IMR-90 (cell line): ENCODE data around the gene ARFGEF3. TPM values are rescaled to one million over a fixed set of nuclear protein-coding genes. Genes with fewer than 3 reads are reported as not detected.
"Not testable (repeated sequence)": the region's sequence is repeated elsewhere in the genome, so short reads cannot be mapped to it uniquely, and the experiment has no call there.

ENCODE experiments used
- ATAC-seq: fragments of 200-7000 bp; cut with Tn5 transposase; 2 replicates; pipeline ENCODE4 v1.9.1; 2020; ENCODE audit warnings: low read depth, mild to moderate bottlenecking, moderate library complexity
- BruUV-seq: library from RNA; stranded (reverse); fragments of 400-500 nt; replicated peaks from 2 replicates; lab custom pipeline; 2021; lab: Mats Ljungman, UMichigan
- CTCF ChIA-PET: fragments of 300-600 bp; formaldehyde crosslinking; extraction: SDS; loops from one replicate; lab custom pipeline; 2021; ENCODE audit warnings: antibody characterized with exemption; lab: Yijun Ruan, JAX
- POLR2A ChIA-PET: fragments of 300-600 bp; sonication (Branson Sonifier 250); formaldehyde crosslinking; loops from one replicate; lab custom pipeline; 2022; ENCODE audit warnings: antibody characterized with exemption; ENCODE audit not compliant: unreplicated experiment; lab: Charles Lee
- DNase-seq: peaks from one replicate; pipeline ENCODE4 v3.0.0; 2013
- H2AFZ ChIP-seq: replicated peaks from 2 replicates; pipeline ENCODE3; 2013; ENCODE audit warnings: low read length, mild to moderate bottlenecking; ENCODE audit not compliant: poor library complexity
- H2AK5ac ChIP-seq: 2 replicates; pipeline ENCODE4 v1.6.1; 2013; ENCODE audit warnings: low read depth, low read length, inconsistent platforms
- H2AK9ac ChIP-seq: replicated peaks from 2 replicates; pipeline ENCODE3; 2013; ENCODE audit warnings: mild to moderate bottlenecking, low read depth, low read length, moderate library complexity; ENCODE audit not compliant: poor library complexity
- H2BK120ac ChIP-seq: 2 replicates; pipeline ENCODE4 v1.6.1; 2013; ENCODE audit warnings: low read depth, low read length, inconsistent platforms
- H2BK15ac ChIP-seq: 3 replicates; pipeline ENCODE4 v1.6.1; 2013; ENCODE audit warnings: low read depth, low read length, inconsistent platforms
- H2BK20ac ChIP-seq: 2 replicates; pipeline ENCODE4 v1.6.1; 2013; ENCODE audit warnings: low read depth, mild to moderate bottlenecking, inconsistent platforms, low read length, moderate library complexity
- H2BK5ac ChIP-seq: 2 replicates; pipeline ENCODE4 v1.6.1; 2013; ENCODE audit warnings: mild to moderate bottlenecking, low read depth, low read length, inconsistent platforms; ENCODE audit not compliant: poor library complexity, severe bottlenecking
- H3K14ac ChIP-seq: replicated peaks from 2 replicates; pipeline ENCODE4 v1.6.1; 2013; ENCODE audit warnings: low read depth, low read length, inconsistent platforms
- H3K18ac ChIP-seq: 2 replicates; pipeline ENCODE4 v1.6.1; 2013; ENCODE audit warnings: low read depth, low read length, control low read depth
- H3K23ac ChIP-seq: 2 replicates; pipeline ENCODE4 v1.6.1; 2013; ENCODE audit warnings: low read depth, low read length, inconsistent platforms
- H3K27ac ChIP-seq: 2 replicates; pipeline ENCODE4 v1.5.1; 2013; ENCODE audit warnings: mild to moderate bottlenecking, control low read depth, low read length; ENCODE audit not compliant: insufficient read depth
- H3K27me3 ChIP-seq: 2 replicates; pipeline ENCODE4 v1.6.1; 2013; ENCODE audit warnings: low read length; ENCODE audit not compliant: control insufficient read depth, insufficient read depth
- H3K36me3 ChIP-seq: 2 replicates; pipeline ENCODE4 v1.6.1; 2013; ENCODE audit warnings: low read length, mixed read lengths; ENCODE audit not compliant: control insufficient read depth, insufficient read depth
- H3K4ac ChIP-seq: 2 replicates; pipeline ENCODE4 v1.6.1; 2013; ENCODE audit warnings: low read depth, low read length, inconsistent platforms
- H3K4me1 ChIP-seq: 2 replicates; pipeline ENCODE4 v1.6.1; 2013; ENCODE audit warnings: low read length, mixed read lengths; ENCODE audit not compliant: control insufficient read depth, insufficient read depth
- H3K4me2 ChIP-seq: 2 replicates; pipeline ENCODE4 v1.6.1; 2013; ENCODE audit warnings: low read depth, mild to moderate bottlenecking, control low read depth, low read length, moderate library complexity
- H3K4me3 ChIP-seq: 2 replicates; pipeline ENCODE4 v1.5.1; 2013; ENCODE audit warnings: low read depth, mild to moderate bottlenecking, control low read depth, low read length, moderate library complexity; ENCODE audit not compliant: insufficient read depth
- H3K56ac ChIP-seq: 2 replicates; pipeline ENCODE4 v1.6.1; 2013; ENCODE audit warnings: low read length, inconsistent platforms; ENCODE audit not compliant: insufficient read depth; ENCODE audit errors: extremely low read depth
- H3K79me1 ChIP-seq, 2 experiments: 2 replicates each; pipeline ENCODE4 v1.6.1; 2013; ENCODE audit warnings: low read length in 2 of 2, inconsistent platforms in 1 of 2, low read depth in 1 of 2
- H3K9ac ChIP-seq: 2 replicates; pipeline ENCODE4 v1.6.1; 2013; ENCODE audit warnings: low read depth, low read length, control low read depth
- H3K9me1 ChIP-seq: 2 replicates; pipeline ENCODE4 v1.6.1; 2013; ENCODE audit warnings: low read length, inconsistent platforms; ENCODE audit not compliant: insufficient read depth
- H3K9me3 ChIP-seq: 2 replicates; pipeline ENCODE4 v1.6.1; 2013; ENCODE audit warnings: low read length; ENCODE audit not compliant: control insufficient read depth, insufficient read depth
- H4K20me1 ChIP-seq: 2 replicates; pipeline ENCODE4 v1.6.1; 2013; ENCODE audit warnings: low read length, inconsistent platforms; ENCODE audit not compliant: insufficient read depth
- H4K5ac ChIP-seq: 2 replicates; pipeline ENCODE4 v1.6.1; 2013; ENCODE audit warnings: mild to moderate bottlenecking, low read depth, low read length, control low read depth
- H4K8ac ChIP-seq, 2 experiments: 2 replicates each; pipeline ENCODE4 v1.6.1; 2013; ENCODE audit warnings: low read depth in 2 of 2, low read length in 2 of 2, control low read depth in 1 of 2, inconsistent platforms in 1 of 2
- H4K91ac ChIP-seq: 2 replicates; pipeline ENCODE4 v1.6.1; 2013; ENCODE audit warnings: low read depth, low read length, inconsistent platforms; ENCODE audit not compliant: insufficient read depth
- WGBS, 2 experiments: methylation state at CpG; one replicate each; pipeline versions ENCODE4 v1.1.5 to v1.1.7; 2013; ENCODE audit warnings: missing lambda C conversion rate in 2 of 2; ENCODE audit not compliant: insufficient read length in 1 of 2; ENCODE audit errors: extremely low coverage in 2 of 2; 5-methylcytosine and 5-hydroxymethylcytosine counted together
- dilution Hi-C: fragments of 300-500 bp; cut with HindIII; formaldehyde crosslinking; loops from one replicate; pipeline ENCODE4 v1.14.3; 2018; ENCODE audit warnings: low sequenced_read_pairs; ENCODE audit not compliant: unreplicated experiment
- in situ Hi-C: fragments of 300-500 bp; cut with MboI; formaldehyde crosslinking; loops from 3 replicates; pipeline ENCODE4 v1.14.3; 2019; ENCODE audit warnings: low sequenced_read_pairs, inconsistent platforms, mixed read lengths
- intact Hi-C: fragments of 100-400 bp; cut with micrococcal nuclease; formaldehyde crosslinking; loops from 2 replicates; pipeline ENCODE4 v1.10.0; 2022
- polyA plus RNA-seq, 3 experiments: library from polyadenylated mRNA; depleted of rRNA; stranded (reverse); fragments of >200 nt; gene quantifications; 2 replicates each; pipeline ENCODE4 v1.2.3, GENCODE V29; 2012; ENCODE audit warnings: low replicate concordance in 1 of 3
- total RNA-seq: library from RNA; depleted of rRNA; stranded (reverse); fragments of >200 nt; gene quantifications from 2 replicates; pipeline ENCODE4 v1.2.3, GENCODE V29; 2012
- TF ChIP-seq, protein P1 (sequence below): fragments of 150-350 bp; IDR thresholded peaks from 2 replicates; pipeline ENCODE4 v1.6.1; 2016; ENCODE audit warnings: low read depth, mild to moderate bottlenecking, low read length, moderate library complexity, borderline replicate concordance

Gene ARFGEF3
- total and polyA plus RNA-seq, 2 of the 4 experiments (the other 2 are of a cell fraction): under 0.01 to 0.02 TPM

GRCh38 chr6:138211601-138212000 lies 49.9 kb downstream of the ARFGEF3 start:
- Histone ChIP-seq H3K23ac (no peak overlapping the region), H3K4ac (no peak overlapping the region), H2BK20ac (no peak overlapping the region), H4K91ac (no peak overlapping the region), H3K14ac (no peak overlapping the region), H2AK9ac (no peak overlapping the region), H2BK120ac (no peak overlapping the region), H4K8ac (no peak overlapping the region), H3K9me3 (no peaks in the 10 kb centered on the region), H3K27ac (no peak overlapping the region), H3K4me3 (no peak overlapping the region), H3K9me1 (no peaks in the 10 kb centered on the region), H3K79me1 (no peaks in the 10 kb centered on the region), H4K5ac (no peak overlapping the region), H2AFZ (no peak overlapping the region), H3K36me3 (no peaks in the 10 kb centered on the region), H2AK5ac (no peak overlapping the region), H4K20me1 (no peaks in the 10 kb centered on the region), H2BK15ac (no peak overlapping the region), H3K18ac (no peak overlapping the region), H3K4me2 (no peak overlapping the region), H3K27me3 (peaks cover 9% of the 10 kb centered on the region), H2BK5ac (no peak overlapping the region), H3K4me1 (no peaks in the 10 kb centered on the region), H3K56ac (no peak overlapping the region), H3K9ac (no peak overlapping the region)
- DNase-seq: no peak
- in situ Hi-C loops (no loop called here), dilution Hi-C loops (no loop called here), intact Hi-C loops (no loop called here)
- ATAC-seq: no peak
- WGBS, 2 experiments: no CpG with 5 or more reads among the region's 5 CpGs
- ChIA-PET CTCF (no interaction called here), POLR2A (no interaction called here)
- TF ChIP-seq, protein P1, sequence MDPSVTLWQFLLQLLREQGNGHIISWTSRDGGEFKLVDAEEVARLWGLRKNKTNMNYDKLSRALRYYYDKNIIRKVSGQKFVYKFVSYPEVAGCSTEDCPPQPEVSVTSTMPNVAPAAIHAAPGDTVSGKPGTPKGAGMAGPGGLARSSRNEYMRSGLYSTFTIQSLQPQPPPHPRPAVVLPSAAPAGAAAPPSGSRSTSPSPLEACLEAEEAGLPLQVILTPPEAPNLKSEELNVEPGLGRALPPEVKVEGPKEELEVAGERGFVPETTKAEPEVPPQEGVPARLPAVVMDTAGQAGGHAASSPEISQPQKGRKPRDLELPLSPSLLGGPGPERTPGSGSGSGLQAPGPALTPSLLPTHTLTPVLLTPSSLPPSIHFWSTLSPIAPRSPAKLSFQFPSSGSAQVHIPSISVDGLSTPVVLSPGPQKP: no peak
- BruUV-seq: no TSS peak

GRCh38 chr6:138212530-138212929 lies 50.8 kb downstream of the ARFGEF3 start:
- H3K4me3 ChIP-seq, in situ Hi-C loops, CTCF ChIA-PET, DNase-seq, H3K4ac ChIP-seq, H3K9me3 ChIP-seq, H2BK15ac ChIP-seq, H2AFZ ChIP-seq, H3K36me3 ChIP-seq, H4K5ac ChIP-seq, H3K4me1 ChIP-seq, H4K20me1 ChIP-seq, POLR2A ChIA-PET, H3K9ac ChIP-seq, H2BK20ac ChIP-seq, H3K56ac ChIP-seq, H2BK5ac ChIP-seq, intact Hi-C loops, ATAC-seq, H3K4me2 ChIP-seq, H2AK9ac ChIP-seq, H4K8ac ChIP-seq, dilution Hi-C loops, H3K9me1 ChIP-seq, H3K27ac ChIP-seq, H3K18ac ChIP-seq, H3K27me3 ChIP-seq, H3K14ac ChIP-seq, H2AK5ac ChIP-seq, H4K91ac ChIP-seq, BruUV-seq, H3K23ac ChIP-seq, H3K79me1 ChIP-seq, H2BK120ac ChIP-seq: not testable (repeated sequence)
- no CpG with 5 or more reads among the region's 2 CpGs for WGBS, 2 experiments
